Lower leg skin (tissue), 3 donors: ENCODE data around the gene C12orf43.

Experiments used
- CTCF ChIP-seq, 3 donors: fragments of 450-650 bp; IDR thresholded peaks; one replicate each; pipeline ENCODE4 v1.5.1; 2016; ENCODE audit warnings: antibody characterized with exemption in 3 of 3, mild to moderate bottlenecking in 3 of 3, moderate library complexity in 2 of 3
- POLR2A ChIP-seq, 2 donors: fragments of 450-650 bp; IDR thresholded peaks; one replicate each; pipeline ENCODE4 v1.6.1; 2016 to 2017; ENCODE audit warnings: antibody characterized with exemption in 2 of 2, mild to moderate bottlenecking in 1 of 2, moderate library complexity in 1 of 2

- TF ChIP-seq CTCF (IDR thresholded peaks at IDR 0.05) (no peak), POLR2A (IDR thresholded peaks at IDR 0.05) (no peak)
Measured at GRCh38 chr12:121001841-121002483, 14.3 kb downstream of the C12orf43 start.
